GM23338 (cell line): ENCODE results near the gene RHO. TPM values are rescaled to one million over a fixed set of nuclear protein-coding genes. Genes with fewer than 3 reads are reported as not detected.

Source experiments
- ATAC-seq: fragments of 200-7000 bp; cut with Tn5 transposase; 3 replicates; pipeline ENCODE4 v1.9.1; 2020
- DNase-seq: peaks from one replicate; pipeline ENCODE4 v3.0.0-alpha.2; 2015; ENCODE audit warnings: low spot score
- H2AFZ ChIP-seq: fragments of 200-600 bp; sonication (generic); 2 replicates; pipeline ENCODE4 v1.8.0; 2016; ENCODE audit warnings: antibody characterized with exemption, mild to moderate bottlenecking, moderate library complexity
- H3F3A ChIP-seq: fragments of 200-600 bp; sonication (generic); replicated peaks from 2 replicates; pipeline ENCODE4 v1.8.0; 2017; ENCODE audit warnings: antibody characterized with exemption, mixed run types, low read depth
- H3K27ac ChIP-seq: fragments of 200-600 bp; sonication (generic); 2 replicates; pipeline ENCODE4 v1.6.1; 2016; ENCODE audit warnings: low read depth
- H3K27me3 ChIP-seq: fragments of 200-600 bp; sonication (generic); 2 replicates; pipeline ENCODE4 v1.8.0; 2016; ENCODE audit warnings: mild to moderate bottlenecking, mixed run types, moderate library complexity; ENCODE audit not compliant: insufficient read depth
- H3K36me3 ChIP-seq: fragments of 200-600 bp; sonication (generic); 2 replicates; pipeline ENCODE4 v1.8.0; 2016; ENCODE audit warnings: mild to moderate bottlenecking; ENCODE audit not compliant: insufficient read depth
- H3K4me1 ChIP-seq: fragments of 200-600 bp; sonication (generic); 2 replicates; pipeline ENCODE4 v1.8.0; 2016; ENCODE audit warnings: mild to moderate bottlenecking, moderate library complexity; ENCODE audit not compliant: insufficient read depth
- H3K4me2 ChIP-seq: fragments of 200-600 bp; sonication (generic); 2 replicates; pipeline ENCODE4 v1.7.1; 2017; ENCODE audit warnings: mixed run types
- H3K4me3 ChIP-seq: fragments of 200-600 bp; sonication (generic); 2 replicates; pipeline ENCODE4 v1.6.1; 2016; ENCODE audit warnings: mixed run types
- H3K79me2 ChIP-seq: fragments of 200-600 bp; sonication (generic); replicated peaks from 2 replicates; pipeline ENCODE4 v1.8.0; 2017; ENCODE audit warnings: mild to moderate bottlenecking; ENCODE audit not compliant: insufficient read depth
- H3K9me2 ChIP-seq: fragments of 200-600 bp; sonication (generic); 2 replicates; pipeline ENCODE4 v1.8.0; 2017; ENCODE audit not compliant: insufficient read depth
- H4K20me1 ChIP-seq: fragments of 200-600 bp; sonication (generic); replicated peaks from 2 replicates; pipeline ENCODE4 v1.8.0; 2017; ENCODE audit warnings: mild to moderate bottlenecking; ENCODE audit not compliant: insufficient read depth
- H3K27ac Mint-ChIP-seq: 2 replicates; pipeline ENCODE4 v1.8.0; 2020; ENCODE audit warnings: inconsistent platforms, mild to moderate bottlenecking, moderate library complexity, mixed read lengths
- H3K27me3 Mint-ChIP-seq: 3 replicates; pipeline ENCODE4 v1.8.0; 2022; ENCODE audit warnings: low read depth, mild to moderate bottlenecking, moderate library complexity, mixed read lengths, inconsistent platforms; ENCODE audit not compliant: insufficient read depth, poor library complexity
- H3K36me3 Mint-ChIP-seq: 3 replicates; pipeline ENCODE4 v1.8.0; 2021; ENCODE audit warnings: low read depth, mild to moderate bottlenecking, inconsistent platforms, moderate library complexity, mixed read lengths
- H3K4me1 Mint-ChIP-seq: 3 replicates; pipeline ENCODE4 v1.8.0; 2020; ENCODE audit warnings: mild to moderate bottlenecking, inconsistent platforms, mixed read lengths
- H3K4me3 Mint-ChIP-seq: 3 replicates; pipeline ENCODE4 v1.8.0; 2021; ENCODE audit warnings: moderate library complexity, mild to moderate bottlenecking, inconsistent platforms, mixed read lengths
- H3K9me3 Mint-ChIP-seq: 3 replicates; pipeline ENCODE4 v1.8.0; 2020; ENCODE audit warnings: moderate library complexity, mild to moderate bottlenecking, inconsistent platforms, mixed read lengths
- CREB1 ChIP-seq: fragments of 250-450 bp; sonication (Bioruptor Pico); IDR thresholded peaks from 2 replicates; pipeline ENCODE4 v1.5.0; 2020; ENCODE audit warnings: low read depth, mild to moderate bottlenecking, moderate library complexity
- EZH2phosphoT487 ChIP-seq: fragments of 200-600 bp; sonication (generic); IDR thresholded peaks from one replicate; pipeline ENCODE4 v1.8.1; 2018; ENCODE audit warnings: antibody characterized with exemption; ENCODE audit not compliant: unreplicated experiment
- JUNB ChIP-seq: IDR thresholded peaks from one replicate; pipeline ENCODE4 v1.6.1; 2016; ENCODE audit warnings: antibody characterized with exemption; ENCODE audit not compliant: unreplicated experiment
- NANOG ChIP-seq: IDR thresholded peaks from 2 replicates; pipeline ENCODE4 v1.6.1; 2016; ENCODE audit warnings: antibody characterized with exemption, borderline replicate concordance
- POLR2AphosphoS5 ChIP-seq: IDR thresholded peaks from 2 replicates; pipeline ENCODE4 v1.6.1; 2016; ENCODE audit warnings: antibody characterized with exemption, low read depth
- ZNF114 ChIP-seq: fragments of 250-450 bp; sonication (Bioruptor Pico); IDR thresholded peaks from 2 replicates; pipeline ENCODE4 v1.5.0; 2020; ENCODE audit warnings: mild to moderate bottlenecking, moderate library complexity
- ZNF331 ChIP-seq: fragments of 250-450 bp; sonication (Bioruptor Pico); IDR thresholded peaks from 2 replicates; pipeline ENCODE4 v1.5.0; 2020; ENCODE audit warnings: low read depth, mild to moderate bottlenecking, moderate library complexity
- polyA plus RNA-seq: library from polyadenylated mRNA; unstranded; fragments of >200 nt; fragmentation: Nextera tagmentation; extraction: Ambion mirVana; gene quantifications from 2 replicates; pipeline ENCODE4 v1.2.1, GENCODE V29; 2016
- total RNA-seq: library from RNA; depleted of rRNA; stranded (reverse); fragments of >200 nt; shearing (Covaris generic); gene quantifications from 2 replicates; pipeline ENCODE4 v1.2.3, GENCODE V29; 2014
- TF ChIP-seq, protein P1 (sequence below): IDR thresholded peaks from 2 replicates; pipeline ENCODE4 v1.6.1; 2016; ENCODE audit warnings: antibody characterized with exemption
- TF ChIP-seq, protein P2 (sequence below): IDR thresholded peaks from one replicate; pipeline ENCODE4 v1.6.1; 2018; ENCODE audit warnings: antibody characterized with exemption; ENCODE audit not compliant: unreplicated experiment
- TF ChIP-seq, protein P3 (sequence below), 2 experiments: fragments of 200-600 bp in 1 of 2; sonication (generic) in 1 of 2; conservative IDR thresholded peaks; 2 replicates each; pipeline versions ENCODE4 v1.5.1 to v1.6.1; 2016 to 2017; ENCODE audit warnings: antibody characterized with exemption in 2 of 2, low read depth in 2 of 2, mild to moderate bottlenecking in 2 of 2, moderate library complexity in 1 of 2

The RHO gene
- total and polyA plus RNA-seq, 2 experiments from 2014 or later: not detected

DNA sequence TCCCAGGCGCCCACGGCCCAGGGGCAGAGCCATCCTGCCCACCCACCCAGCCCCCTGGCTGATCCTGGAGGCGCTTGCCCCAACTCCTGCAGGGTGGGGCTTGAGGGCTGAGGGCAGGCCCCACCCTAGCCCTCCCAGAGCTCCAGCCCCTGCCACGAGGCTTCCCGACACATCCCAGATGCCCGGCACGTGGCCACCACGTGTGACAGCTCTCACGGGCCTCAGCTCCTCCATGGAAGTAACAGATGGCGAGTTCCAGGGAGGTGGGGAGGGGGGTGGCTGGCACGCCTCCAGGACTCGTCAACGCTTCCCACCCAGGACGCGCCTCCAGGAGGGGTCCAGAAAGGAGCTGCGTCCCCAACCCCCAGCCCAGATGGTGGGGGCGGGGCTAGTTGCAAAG lies 48.9 kb downstream of the RHO start:
- no peak for ATAC-seq
- TF ChIP-seq ZNF114 (CRISPR knock-in tag): no peak

DNA sequence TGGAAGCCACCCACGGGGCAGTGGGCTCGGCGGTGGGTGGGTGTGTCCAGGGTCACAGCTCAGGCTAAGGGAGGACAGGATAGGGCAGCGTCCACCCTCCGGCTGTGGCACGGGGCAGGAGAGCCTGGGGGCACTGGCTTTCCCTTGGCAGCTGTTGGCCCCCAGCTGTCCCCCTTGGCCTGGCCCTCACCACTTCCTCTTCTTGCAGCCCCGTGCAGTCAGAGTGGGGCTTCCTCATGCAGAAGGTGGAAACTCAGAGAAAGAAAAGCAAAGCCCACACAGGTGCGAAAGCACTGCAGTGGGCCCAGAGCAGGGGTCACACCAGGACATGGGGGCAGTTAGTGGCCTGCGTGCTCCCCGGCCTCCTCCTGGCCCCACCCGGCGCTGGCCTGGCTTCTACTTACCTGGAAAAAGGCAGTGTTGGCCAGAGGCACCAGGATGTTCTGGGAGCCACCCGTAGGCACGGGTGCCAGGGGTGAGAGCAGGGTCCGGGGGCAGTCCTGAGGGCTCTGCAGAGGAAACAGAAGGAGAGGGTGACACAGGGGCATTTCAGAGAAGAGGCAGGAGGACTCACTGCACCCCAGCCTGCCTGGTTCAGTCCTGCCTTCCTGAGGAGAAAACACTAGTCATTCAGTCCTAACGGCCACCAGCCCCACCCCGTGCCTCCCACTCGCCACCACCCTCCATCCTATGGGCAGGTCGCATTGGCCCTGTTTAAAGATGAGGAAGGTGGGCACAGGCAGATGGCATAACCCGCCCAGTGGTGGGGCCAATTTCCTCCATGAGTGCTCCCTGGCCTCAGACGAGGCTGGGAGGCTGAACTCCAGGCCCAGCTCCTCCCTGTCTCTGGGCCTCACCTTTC lies 49.7 kb downstream of the RHO start:
- ATAC-seq (no peak), DNase-seq (no peak)
- H3K9me3 Mint-ChIP-seq: no peaks in the 10 kb centered on the region; the same call in 2 of the 3 replicates
- H3K27me3 Mint-ChIP-seq: peaks cover 5% of the 10 kb centered on the region
- no peaks in the 10 kb centered on the region for H3F3A ChIP-seq
- H3K36me3 Mint-ChIP-seq: no peaks in the 10 kb centered on the region; the same call in 2 of the 3 replicates
- H3K4me3 Mint-ChIP-seq: no peak overlapping the region
- H3K79me2 ChIP-seq: no peaks in the 10 kb centered on the region
- no peak overlapping the region for H3K4me2 ChIP-seq
- no peaks in the 10 kb centered on the region for H4K20me1 ChIP-seq
- no peak for TF ChIP-seq ZNF114 (CRISPR knock-in tag)
- H3K36me3 ChIP-seq: no peaks in the 10 kb centered on the region
- H3K27me3 ChIP-seq: no peaks in the 10 kb centered on the region
- H3K4me1 ChIP-seq: no peaks in the 10 kb centered on the region
- H3K4me3 ChIP-seq: no peak overlapping the region
- no peaks in the 10 kb centered on the region for H3K9me2 ChIP-seq
- no peak overlapping the region for H2AFZ ChIP-seq
- H3K4me1 Mint-ChIP-seq: peaks cover 10% of the 10 kb centered on the region
- H3K27ac ChIP-seq: no peak overlapping the region
- no peak overlapping the region for H3K27ac Mint-ChIP-seq

More for the DNA sequence above, 48.9 kb downstream of the RHO start:
- Histone ChIP-seq H3K27ac (no peak overlapping the region), H3K36me3 (no peaks in the 10 kb centered on the region), H3K4me2 (no peak overlapping the region), H3K9me2 (no peaks in the 10 kb centered on the region), H3K79me2 (no peaks in the 10 kb centered on the region), H3K4me1 (no peaks in the 10 kb centered on the region), H3F3A (no peaks in the 10 kb centered on the region), H3K27me3 (no peaks in the 10 kb centered on the region), H2AFZ (no peak overlapping the region), H3K4me3 (no peak overlapping the region), H4K20me1 (no peaks in the 10 kb centered on the region)
- peaks cover 5% of the 10 kb centered on the region for H3K27me3 Mint-ChIP-seq
- H3K4me1 Mint-ChIP-seq: peaks cover 14% of the 10 kb centered on the region
- H3K36me3 Mint-ChIP-seq: no peaks in the 10 kb centered on the region; the same call in 2 of the 3 replicates
- H3K9me3 Mint-ChIP-seq: no peaks in the 10 kb centered on the region; the same call in 2 of the 3 replicates
- no peak overlapping the region for H3K4me3 Mint-ChIP-seq
- no peak overlapping the region for H3K27ac Mint-ChIP-seq
- no peak for DNase-seq

DNA sequence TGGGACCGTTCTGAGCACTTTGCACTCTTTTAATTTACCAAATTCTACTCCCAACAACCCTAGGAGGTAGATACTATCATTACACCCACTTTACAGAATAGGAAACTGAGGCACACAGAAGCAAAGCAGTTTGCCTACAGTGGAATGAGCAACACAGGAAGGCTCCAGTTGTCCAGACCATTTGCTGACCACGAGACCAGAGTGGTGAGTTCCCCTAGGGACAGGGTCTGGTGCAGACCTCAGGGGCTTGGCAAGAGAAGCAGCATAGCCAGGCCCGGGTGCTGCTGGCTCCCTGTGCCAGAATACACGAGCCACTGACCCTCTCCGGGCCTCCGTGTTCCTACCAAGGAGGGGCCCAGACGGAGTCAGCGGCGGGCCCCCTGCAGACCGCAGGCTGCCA lies 51.6 kb downstream of the RHO start:
- H3K4me3 Mint-ChIP-seq: no peak overlapping the region
- H3K9me3 Mint-ChIP-seq: no peaks in the 10 kb centered on the region; the same call in 2 of the 3 replicates
- no peaks in the 10 kb centered on the region for H3K4me1 ChIP-seq
- H3K36me3 ChIP-seq: no peaks in the 10 kb centered on the region
- ATAC-seq: no peak
- no peak for DNase-seq
- H3K27me3 ChIP-seq: no peaks in the 10 kb centered on the region
- no peak overlapping the region for H2AFZ ChIP-seq
- peaks cover 5% of the 10 kb centered on the region for H3K27me3 Mint-ChIP-seq
- H3K27ac Mint-ChIP-seq: no peak overlapping the region
- no peak overlapping the region for H3K4me3 ChIP-seq
- H4K20me1 ChIP-seq: no peaks in the 10 kb centered on the region
- no peak overlapping the region for H3K27ac ChIP-seq
- H3K4me1 Mint-ChIP-seq: peaks cover 8% of the 10 kb centered on the region
- H3K79me2 ChIP-seq: no peaks in the 10 kb centered on the region
- H3K36me3 Mint-ChIP-seq: no peaks in the 10 kb centered on the region; the same call in 2 of the 3 replicates
- H3K9me2 ChIP-seq: no peaks in the 10 kb centered on the region
- H3K4me2 ChIP-seq: no peak overlapping the region
- H3F3A ChIP-seq: no peaks in the 10 kb centered on the region
- TF ChIP-seq CREB1 (CRISPR knock-in tag) (no peak), JUNB (no peak), NANOG (no peak), EZH2phosphoT487 (no peak), ZNF331 (CRISPR knock-in tag) (no peak), ZNF114 (CRISPR knock-in tag) (no peak), POLR2AphosphoS5 (no peak)
- TF ChIP-seq, protein P1, sequence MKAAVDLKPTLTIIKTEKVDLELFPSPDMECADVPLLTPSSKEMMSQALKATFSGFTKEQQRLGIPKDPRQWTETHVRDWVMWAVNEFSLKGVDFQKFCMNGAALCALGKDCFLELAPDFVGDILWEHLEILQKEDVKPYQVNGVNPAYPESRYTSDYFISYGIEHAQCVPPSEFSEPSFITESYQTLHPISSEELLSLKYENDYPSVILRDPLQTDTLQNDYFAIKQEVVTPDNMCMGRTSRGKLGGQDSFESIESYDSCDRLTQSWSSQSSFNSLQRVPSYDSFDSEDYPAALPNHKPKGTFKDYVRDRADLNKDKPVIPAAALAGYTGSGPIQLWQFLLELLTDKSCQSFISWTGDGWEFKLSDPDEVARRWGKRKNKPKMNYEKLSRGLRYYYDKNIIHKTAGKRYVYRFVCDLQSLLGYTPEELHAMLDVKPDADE: no peak
- TF ChIP-seq, protein P2, sequence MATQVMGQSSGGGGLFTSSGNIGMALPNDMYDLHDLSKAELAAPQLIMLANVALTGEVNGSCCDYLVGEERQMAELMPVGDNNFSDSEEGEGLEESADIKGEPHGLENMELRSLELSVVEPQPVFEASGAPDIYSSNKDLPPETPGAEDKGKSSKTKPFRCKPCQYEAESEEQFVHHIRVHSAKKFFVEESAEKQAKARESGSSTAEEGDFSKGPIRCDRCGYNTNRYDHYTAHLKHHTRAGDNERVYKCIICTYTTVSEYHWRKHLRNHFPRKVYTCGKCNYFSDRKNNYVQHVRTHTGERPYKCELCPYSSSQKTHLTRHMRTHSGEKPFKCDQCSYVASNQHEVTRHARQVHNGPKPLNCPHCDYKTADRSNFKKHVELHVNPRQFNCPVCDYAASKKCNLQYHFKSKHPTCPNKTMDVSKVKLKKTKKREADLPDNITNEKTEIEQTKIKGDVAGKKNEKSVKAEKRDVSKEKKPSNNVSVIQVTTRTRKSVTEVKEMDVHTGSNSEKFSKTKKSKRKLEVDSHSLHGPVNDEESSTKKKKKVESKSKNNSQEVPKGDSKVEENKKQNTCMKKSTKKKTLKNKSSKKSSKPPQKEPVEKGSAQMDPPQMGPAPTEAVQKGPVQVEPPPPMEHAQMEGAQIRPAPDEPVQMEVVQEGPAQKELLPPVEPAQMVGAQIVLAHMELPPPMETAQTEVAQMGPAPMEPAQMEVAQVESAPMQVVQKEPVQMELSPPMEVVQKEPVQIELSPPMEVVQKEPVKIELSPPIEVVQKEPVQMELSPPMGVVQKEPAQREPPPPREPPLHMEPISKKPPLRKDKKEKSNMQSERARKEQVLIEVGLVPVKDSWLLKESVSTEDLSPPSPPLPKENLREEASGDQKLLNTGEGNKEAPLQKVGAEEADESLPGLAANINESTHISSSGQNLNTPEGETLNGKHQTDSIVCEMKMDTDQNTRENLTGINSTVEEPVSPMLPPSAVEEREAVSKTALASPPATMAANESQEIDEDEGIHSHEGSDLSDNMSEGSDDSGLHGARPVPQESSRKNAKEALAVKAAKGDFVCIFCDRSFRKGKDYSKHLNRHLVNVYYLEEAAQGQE: no peak
- TF ChIP-seq, protein P3, sequence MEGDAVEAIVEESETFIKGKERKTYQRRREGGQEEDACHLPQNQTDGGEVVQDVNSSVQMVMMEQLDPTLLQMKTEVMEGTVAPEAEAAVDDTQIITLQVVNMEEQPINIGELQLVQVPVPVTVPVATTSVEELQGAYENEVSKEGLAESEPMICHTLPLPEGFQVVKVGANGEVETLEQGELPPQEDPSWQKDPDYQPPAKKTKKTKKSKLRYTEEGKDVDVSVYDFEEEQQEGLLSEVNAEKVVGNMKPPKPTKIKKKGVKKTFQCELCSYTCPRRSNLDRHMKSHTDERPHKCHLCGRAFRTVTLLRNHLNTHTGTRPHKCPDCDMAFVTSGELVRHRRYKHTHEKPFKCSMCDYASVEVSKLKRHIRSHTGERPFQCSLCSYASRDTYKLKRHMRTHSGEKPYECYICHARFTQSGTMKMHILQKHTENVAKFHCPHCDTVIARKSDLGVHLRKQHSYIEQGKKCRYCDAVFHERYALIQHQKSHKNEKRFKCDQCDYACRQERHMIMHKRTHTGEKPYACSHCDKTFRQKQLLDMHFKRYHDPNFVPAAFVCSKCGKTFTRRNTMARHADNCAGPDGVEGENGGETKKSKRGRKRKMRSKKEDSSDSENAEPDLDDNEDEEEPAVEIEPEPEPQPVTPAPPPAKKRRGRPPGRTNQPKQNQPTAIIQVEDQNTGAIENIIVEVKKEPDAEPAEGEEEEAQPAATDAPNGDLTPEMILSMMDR (conservative IDR thresholded peaks at IDR 0.05; ENCODE audit: low read depth in 2 of 2): no peak
